GM06990 (cell line): ENCODE measurements around the gene BUD23.

Experiments
- DNase-seq: peaks from one replicate; pipeline ENCODE4 v3.0.0-alpha.2; 2011; ENCODE audit not compliant: insufficient read length; ENCODE audit errors: extremely low read depth
- H3K27me3 ChIP-seq: replicated peaks from 2 replicates; pipeline ENCODE4 v1.6.0; 2011; ENCODE audit warnings: low read length; ENCODE audit not compliant: control insufficient read depth, insufficient read depth
- H3K36me3 ChIP-seq: 2 replicates; pipeline ENCODE4 v1.5.1; 2011; ENCODE audit warnings: low read length; ENCODE audit not compliant: control insufficient read depth, insufficient read depth
- H3K4me3 ChIP-seq: replicated peaks from 2 replicates; pipeline ENCODE4 v1.5.1; 2011; ENCODE audit warnings: low read depth, mild to moderate bottlenecking, control low read depth, low read length
- TF ChIP-seq, protein P1 (sequence below): IDR thresholded peaks from 2 replicates; pipeline ENCODE4 v1.5.1; 2011; ENCODE audit warnings: low read length, control low read depth, mild to moderate bottlenecking, inconsistent platforms; ENCODE audit not compliant: insufficient read depth, poor library complexity, severe bottlenecking

BUD23 gene

GRCh38 chr7:73703757-73704639 is 20.6 kb downstream of the BUD23 start:
- Histone ChIP-seq H3K36me3 (peaks cover 6% of the 10 kb centered on the region), H3K27me3 (no peaks in the 10 kb centered on the region), H3K4me3 (no peak overlapping the region)
- no peak for DNase-seq
- TF ChIP-seq, protein P1, sequence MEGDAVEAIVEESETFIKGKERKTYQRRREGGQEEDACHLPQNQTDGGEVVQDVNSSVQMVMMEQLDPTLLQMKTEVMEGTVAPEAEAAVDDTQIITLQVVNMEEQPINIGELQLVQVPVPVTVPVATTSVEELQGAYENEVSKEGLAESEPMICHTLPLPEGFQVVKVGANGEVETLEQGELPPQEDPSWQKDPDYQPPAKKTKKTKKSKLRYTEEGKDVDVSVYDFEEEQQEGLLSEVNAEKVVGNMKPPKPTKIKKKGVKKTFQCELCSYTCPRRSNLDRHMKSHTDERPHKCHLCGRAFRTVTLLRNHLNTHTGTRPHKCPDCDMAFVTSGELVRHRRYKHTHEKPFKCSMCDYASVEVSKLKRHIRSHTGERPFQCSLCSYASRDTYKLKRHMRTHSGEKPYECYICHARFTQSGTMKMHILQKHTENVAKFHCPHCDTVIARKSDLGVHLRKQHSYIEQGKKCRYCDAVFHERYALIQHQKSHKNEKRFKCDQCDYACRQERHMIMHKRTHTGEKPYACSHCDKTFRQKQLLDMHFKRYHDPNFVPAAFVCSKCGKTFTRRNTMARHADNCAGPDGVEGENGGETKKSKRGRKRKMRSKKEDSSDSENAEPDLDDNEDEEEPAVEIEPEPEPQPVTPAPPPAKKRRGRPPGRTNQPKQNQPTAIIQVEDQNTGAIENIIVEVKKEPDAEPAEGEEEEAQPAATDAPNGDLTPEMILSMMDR: no peak

- H3K4me3 ChIP-seq: no peak overlapping the region
- TF ChIP-seq, protein P1: no peak
- H3K36me3 ChIP-seq: no peaks in the 10 kb centered on the region; the same call in 1 of the 2 replicates
- H3K27me3 ChIP-seq: no peaks in the 10 kb centered on the region
- no peak for DNase-seq
Observed at GRCh38 chr7:73704640-73705550, 21.5 kb downstream of the BUD23 start.

- TF ChIP-seq, protein P1: no peak
- DNase-seq: no peak
- Histone ChIP-seq H3K36me3 (no peaks in the 10 kb centered on the region; the same call in 1 of the 2 replicates), H3K27me3 (no peaks in the 10 kb centered on the region), H3K4me3 (no peak overlapping the region)
Observed at GRCh38 chr7:73705551-73705920, 22.1 kb downstream of the BUD23 start.

DNA sequence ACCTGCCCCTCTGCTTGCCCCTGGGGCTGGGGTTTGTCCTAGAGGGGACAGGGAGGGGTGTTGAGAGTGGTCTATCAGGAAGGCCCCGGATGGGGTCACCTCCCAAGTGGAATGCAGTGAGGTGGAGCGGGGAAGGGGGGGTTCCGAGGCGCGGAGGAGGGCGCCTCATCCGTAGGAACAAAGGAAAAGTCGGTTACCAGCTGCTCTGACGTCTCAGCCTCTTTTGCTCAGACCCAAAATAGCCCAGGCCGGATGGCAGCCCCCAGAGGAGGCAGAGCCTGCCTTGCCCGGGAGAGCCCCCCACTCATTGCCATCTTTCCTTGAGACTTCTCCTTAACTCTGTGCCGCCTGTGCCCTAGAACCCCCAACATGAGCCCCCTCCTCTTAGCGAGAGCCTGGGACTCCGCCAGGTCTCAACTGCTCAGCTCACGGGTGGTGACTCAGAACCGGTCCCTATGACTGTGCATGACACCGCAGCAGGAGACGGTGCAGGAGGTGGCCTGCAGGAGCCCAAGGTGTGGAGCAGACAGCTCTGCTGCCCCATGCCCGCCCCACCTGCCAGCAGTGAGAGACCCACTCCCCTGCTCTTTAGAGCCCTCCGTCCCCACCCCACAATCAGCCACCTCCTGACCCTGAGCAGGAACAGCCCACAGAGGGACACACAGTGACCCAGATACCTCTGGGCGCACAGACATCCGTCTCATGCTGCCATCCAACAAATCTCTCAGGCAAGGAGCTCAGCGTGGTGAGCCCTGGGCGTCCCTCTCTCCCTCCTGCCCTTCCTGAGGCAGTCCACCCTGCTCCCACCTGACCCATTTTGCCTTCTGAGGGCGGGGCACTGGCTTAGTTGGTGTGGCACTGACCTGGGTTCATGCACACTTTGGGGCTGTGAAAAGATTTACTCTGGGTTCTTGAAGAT is 23.0 kb downstream of the BUD23 start:
- TF ChIP-seq, protein P1: no peak
- DNase-seq: no peak
- Histone ChIP-seq H3K4me3 (no peak overlapping the region), H3K36me3 (no peaks in the 10 kb centered on the region; the same call in 1 of the 2 replicates), H3K27me3 (no peaks in the 10 kb centered on the region)

GRCh38 chr7:73707045-73707631 is 23.7 kb downstream of the BUD23 start:
- TF ChIP-seq, protein P1: no peak
- Histone ChIP-seq H3K4me3 (no peak overlapping the region), H3K27me3 (no peaks in the 10 kb centered on the region), H3K36me3 (no peaks in the 10 kb centered on the region; the same call in 1 of the 2 replicates)
- no peak for DNase-seq
